ENCODE data around the gene SEPTIN5. TPM values are rescaled to one million over a fixed set of nuclear protein-coding genes. Genes with fewer than 3 reads are reported as not detected.

SEPTIN5 gene
- total RNA-seq, 4 donors from 2014 or later = 14.0 to 124 (median 27.3) TPM

- H3K4me1 ChIP-seq = peaks cover 12 to 35% of the 10 kb centered on the region in 2 donors
- DNase-seq = no peak
- no peak overlapping the region for H3K27ac ChIP-seq
- WGBS, 2 donors = 92 to 93% methylated on average over 16 to 18 of the region's 19 CpGs
- no peaks in the 10 kb centered on the region for H3K27me3 ChIP-seq
- no peak overlapping the region for H3K4me3 ChIP-seq (replicated peaks in 1 of 3)
- no peak for TF ChIP-seq CTCF (IDR thresholded peaks at IDR 0.05)
- no peak for TF ChIP-seq POLR2A (IDR thresholded peaks at IDR 0.05)
- H3K9me3 ChIP-seq = no peaks in the 10 kb centered on the region
- intact Hi-C loops (cut with DNase I) = no loop called here
- no peaks in the 10 kb centered on the region for H3K36me3 ChIP-seq
Measured at GRCh38 chr22:19710020-19710768, 4.1 kb upstream of the SEPTIN5 start.

DNA sequence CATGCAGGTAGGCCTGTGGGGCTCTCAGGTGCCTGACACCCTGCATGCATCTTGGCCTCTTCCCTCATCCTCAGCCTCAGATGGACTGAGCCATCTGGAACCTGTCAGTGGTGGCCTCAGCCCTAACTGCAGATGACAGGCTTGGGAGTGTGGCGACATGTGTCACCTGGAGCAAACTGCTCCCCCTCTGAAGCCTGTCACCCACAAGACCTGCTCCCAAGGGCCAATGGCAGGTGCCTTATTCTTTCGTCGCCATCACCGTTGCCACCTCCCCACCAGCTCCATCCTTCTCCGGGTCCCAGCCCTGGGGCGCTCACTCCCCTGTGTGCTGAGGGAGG lies 3.6 kb upstream of the SEPTIN5 start:
- WGBS, 2 donors = 91 to 93% methylated on average over 5 to 6 of the region's 6 CpGs
- Histone ChIP-seq H3K27me3 (no peaks in the 10 kb centered on the region), H3K9me3 (no peaks in the 10 kb centered on the region), H3K36me3 (no peaks in the 10 kb centered on the region), H3K27ac (no peak overlapping the region), H3K4me3 (replicated peaks in 1 of 3) (no peak overlapping the region), H3K4me1 (peaks cover 15 to 39% of the 10 kb centered on the region in 2 donors)
- DNase-seq = no peak
- TF ChIP-seq CTCF (IDR thresholded peaks at IDR 0.05) (no peak), POLR2A (IDR thresholded peaks at IDR 0.05) (no peak)
- intact Hi-C loops (cut with DNase I) = no loop called here

GRCh38 chr22:19713245-19713644 lies 1.1 kb upstream of the SEPTIN5 start:
- H3K4me3 ChIP-seq (replicated peaks in 1 of 3) = no peak overlapping the region
- H3K27ac ChIP-seq = no peak overlapping the region
- TF ChIP-seq POLR2A (IDR thresholded peaks at IDR 0.05) (no peak), CTCF (IDR thresholded peaks at IDR 0.05) (no peak)
- no peaks in the 10 kb centered on the region for H3K36me3 ChIP-seq
- no peaks in the 10 kb centered on the region for H3K9me3 ChIP-seq
- H3K4me1 ChIP-seq = peaks cover 11 to 39% of the 10 kb centered on the region in 2 donors
- intact Hi-C loops (cut with DNase I) = no loop called here
- no peak for DNase-seq
- WGBS, 2 donors = 94 to 98% methylated on average over 12 to 13 of the region's 13 CpGs
- H3K27me3 ChIP-seq = no peaks in the 10 kb centered on the region

DNA sequence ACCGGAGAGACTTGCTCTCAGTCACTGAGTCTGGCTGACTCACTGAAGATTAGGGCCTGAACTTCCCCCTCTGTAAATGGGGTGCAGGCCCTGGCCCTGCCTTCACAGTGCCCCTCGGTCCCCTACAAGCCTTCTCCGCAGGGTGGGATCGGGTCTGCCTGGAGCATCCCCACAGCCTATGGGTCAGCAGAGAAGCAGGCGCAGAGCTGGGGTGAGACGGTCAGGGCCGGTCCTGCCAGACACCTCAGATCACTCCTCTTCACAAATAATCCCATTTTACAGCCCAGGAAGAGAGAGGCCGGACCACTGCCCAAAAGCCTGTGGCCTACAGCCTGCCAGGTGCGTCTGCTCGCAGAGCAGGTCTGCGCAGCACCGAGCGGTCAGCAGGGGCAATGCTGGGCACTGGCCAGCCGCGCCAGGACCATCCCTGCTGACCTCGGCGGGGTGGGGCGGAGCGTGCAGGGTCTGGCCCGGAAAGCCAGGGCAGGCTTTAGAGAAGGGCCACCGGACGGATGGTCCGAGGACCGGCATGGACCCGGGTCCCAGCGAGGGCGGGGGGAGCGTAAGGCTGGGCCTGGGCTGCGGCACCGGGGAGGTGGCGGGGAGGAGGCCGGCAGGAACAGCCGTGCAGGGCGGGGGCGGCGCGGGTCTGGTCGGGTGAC lies 522 bp upstream of the SEPTIN5 start:
- Histone ChIP-seq H3K4me1 (peaks cover 15 to 39% of the 10 kb centered on the region in 2 donors), H3K4me3 (replicated peaks in 1 of 3) (peak overlapping the region in 1 of 3 donors; percentile 35), H3K9me3 (no peaks in the 10 kb centered on the region), H3K27ac (no peak overlapping the region), H3K36me3 (no peaks in the 10 kb centered on the region), H3K27me3 (no peaks in the 10 kb centered on the region)
- no peak for TF ChIP-seq CTCF (IDR thresholded peaks at IDR 0.05)
- TF ChIP-seq POLR2A (IDR thresholded peaks at IDR 0.05) = no peak
- intact Hi-C loops (cut with DNase I) = no loop called here
- peak; percentile 37 for DNase-seq
- WGBS, 2 donors = 74 to 93% methylated on average over 3 to 5 of the region's 38 CpGs
